HG02970 (cell line): ENCODE data around the gene HIVEP2.
A peak's percentile ranks its signal among the peaks of the same experiment; 100 is the strongest.

Experiments used
- ATAC-seq: cut with Tn5 transposase; IDR thresholded peaks from one replicate; pipeline ENCODE4 v1.9.1; 2021; ENCODE audit warnings: mild to moderate bottlenecking, moderate library complexity, moderate number of reproducible peaks; ENCODE audit not compliant: unreplicated experiment, low FRiP score

HIVEP2 gene

DNA sequence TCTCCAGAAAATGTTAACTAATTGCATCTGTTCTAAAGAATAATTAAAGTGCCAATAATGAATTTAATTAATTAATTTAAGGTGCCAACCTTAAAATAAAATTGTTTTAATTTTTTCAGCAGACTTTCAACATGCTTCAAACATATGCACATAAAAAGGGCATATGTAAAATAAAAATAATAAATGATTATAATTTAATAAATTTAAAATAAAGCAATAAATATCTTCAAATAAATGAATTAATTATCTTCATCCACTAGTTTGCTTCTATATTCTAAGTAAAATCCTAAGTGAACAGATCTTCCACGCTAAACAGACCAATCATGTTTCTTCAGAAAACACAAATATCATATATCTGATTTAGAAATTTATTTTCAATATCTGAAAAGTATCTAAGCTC, 119.2 kb downstream of the HIVEP2 start:
- ATAC-seq = no peak

DNA sequence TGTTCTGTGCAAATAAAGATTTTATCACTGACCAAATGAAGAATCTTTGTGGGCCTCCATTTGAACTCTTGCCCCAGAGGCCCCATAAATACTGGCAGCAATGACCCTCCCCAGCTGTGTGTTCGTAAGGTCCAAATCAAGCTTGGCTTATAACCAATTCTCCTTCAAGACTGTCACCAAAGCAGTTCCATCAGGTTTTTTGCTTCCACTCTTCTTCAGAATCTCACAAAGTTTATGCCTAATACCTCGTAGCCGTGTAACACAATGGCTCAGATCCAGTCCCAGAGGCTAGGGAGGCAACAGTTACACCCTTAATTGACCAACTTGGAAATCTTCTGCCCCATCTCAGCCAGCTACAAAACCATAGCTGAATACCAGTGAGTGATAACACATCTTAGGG, 120.5 kb downstream of the HIVEP2 start:
- no peak for ATAC-seq

DNA sequence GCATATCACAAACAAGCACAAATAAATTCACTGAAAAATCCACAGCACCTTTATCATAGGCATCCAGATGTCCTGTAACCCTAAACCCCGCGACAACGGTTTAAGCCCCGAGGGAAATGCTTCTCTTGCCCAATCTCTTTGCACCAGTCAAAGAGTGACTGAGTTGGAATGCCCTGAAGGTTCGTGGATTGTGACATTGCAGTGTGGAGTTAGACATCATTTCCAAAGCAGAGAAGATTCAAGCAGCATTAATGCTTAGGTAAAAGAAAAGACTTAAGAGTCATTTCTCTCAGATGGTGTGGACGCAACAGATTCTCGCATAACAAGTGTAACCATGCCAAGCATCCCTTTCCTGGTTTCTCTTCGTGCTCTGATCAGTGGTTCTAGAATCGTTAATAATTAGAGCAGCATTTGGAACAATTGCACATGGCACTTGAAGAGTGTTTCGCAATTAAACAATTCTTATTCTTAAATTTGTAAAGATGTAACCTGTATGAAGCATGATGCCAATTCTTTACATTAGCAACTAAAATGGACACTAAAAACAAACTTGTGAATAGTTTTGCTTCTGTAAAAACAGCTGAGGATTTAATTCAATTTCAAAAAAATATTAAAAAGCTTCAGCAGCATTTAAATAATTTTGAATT, 121.6 kb downstream of the HIVEP2 start:
- no peak for ATAC-seq

DNA sequence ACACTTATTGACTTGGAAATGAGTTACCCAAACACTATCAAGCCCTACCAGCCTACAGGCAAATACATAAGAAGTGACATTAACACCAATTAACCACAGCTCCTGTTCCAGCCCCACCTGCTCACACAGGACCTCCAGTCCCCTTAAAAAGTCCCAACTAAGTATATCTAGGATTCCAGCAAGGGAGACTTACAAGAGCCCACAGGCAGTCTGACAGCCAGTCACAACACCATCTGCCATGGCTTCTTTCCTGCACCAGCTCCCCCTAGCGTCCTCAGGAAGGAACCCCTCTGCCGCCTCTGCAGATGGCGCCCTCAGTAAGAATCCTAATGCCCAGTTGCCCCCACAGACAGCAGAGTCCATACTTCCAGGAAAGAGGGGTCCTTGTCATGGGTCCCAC, 122.1 kb downstream of the HIVEP2 start:
- ATAC-seq = no peak

DNA sequence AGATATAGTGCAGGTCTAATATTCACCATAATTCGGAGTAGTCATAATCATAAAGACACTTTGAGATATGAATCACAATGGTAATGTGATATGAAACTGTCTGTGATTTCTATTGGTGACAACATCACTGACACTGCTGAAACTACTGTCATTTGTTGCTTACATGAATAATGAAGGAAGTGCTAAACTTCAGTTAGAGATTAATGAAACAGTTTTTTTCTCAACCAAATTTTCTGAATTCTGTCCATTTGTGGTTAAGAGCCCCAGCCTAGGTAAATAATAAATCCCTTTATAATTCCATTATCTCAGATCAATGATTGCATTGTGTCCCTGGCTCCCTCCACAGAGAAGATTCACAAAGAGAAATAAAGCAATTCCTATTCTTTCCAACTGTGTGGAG, 122.6 kb downstream of the HIVEP2 start:
- peak; percentile 63 for ATAC-seq

- ATAC-seq = no peak
These were observed 123.1 kb downstream of the HIVEP2 start for GRCh38 chr6:142821860-142822259.

GRCh38 chr6:142821164-142821716, 123.7 kb downstream of the HIVEP2 start:
- ATAC-seq = no peak

DNA sequence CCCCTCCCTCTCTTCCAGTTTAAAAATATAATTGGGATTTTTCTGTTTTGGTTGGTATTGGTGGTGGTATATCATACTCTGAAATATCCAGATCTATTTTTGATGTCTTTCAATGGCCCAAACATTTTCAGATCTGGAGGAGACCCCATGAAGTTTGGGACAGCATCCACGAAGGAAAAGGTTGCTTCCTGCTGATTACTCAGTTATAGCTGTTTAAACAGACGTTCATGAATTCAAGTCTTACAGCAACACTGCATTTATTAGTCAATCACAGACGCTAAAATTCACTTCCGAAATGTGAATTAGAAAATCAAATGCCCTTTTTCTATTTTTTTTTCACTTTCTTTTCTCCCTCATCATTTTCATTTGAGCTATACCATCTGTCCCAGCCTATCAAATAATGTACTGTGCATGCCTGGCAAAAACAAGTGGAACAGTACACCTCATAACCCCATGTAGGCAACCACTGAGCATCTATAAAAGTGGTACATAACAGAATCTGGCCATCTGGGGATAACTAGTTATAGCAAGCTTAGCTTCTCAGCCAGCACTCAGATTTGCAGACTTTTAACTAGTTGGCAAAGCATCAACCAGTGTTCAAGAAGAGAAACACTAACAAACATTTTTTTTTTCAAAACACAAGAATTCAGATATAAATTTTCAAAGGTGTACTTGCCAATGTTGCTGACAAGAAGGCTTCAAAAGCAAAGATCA, 124.5 kb downstream of the HIVEP2 start:
- ATAC-seq = no peak

GRCh38 chr6:142819603-142820337, 125.2 kb downstream of the HIVEP2 start:
- peak; percentile 60 for ATAC-seq

DNA sequence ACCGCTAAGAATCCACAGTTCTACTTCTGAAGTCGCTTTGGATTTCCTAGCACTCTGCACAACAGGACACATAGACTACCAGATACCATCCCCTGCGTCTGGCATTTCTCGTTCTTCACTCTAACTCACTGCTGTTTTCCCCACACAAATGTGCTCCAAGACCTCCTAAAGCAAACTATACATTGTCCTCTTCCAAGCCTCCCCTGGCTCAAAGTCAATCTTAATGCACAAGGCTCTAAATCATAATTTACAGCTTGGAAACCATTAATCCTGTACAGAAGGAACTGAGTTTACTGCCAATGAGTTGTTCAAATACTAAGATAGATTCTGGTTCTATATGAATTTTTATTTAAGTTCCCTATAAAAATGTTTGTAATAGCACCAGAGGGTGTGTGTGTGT, 128.5 kb downstream of the HIVEP2 start:
- ATAC-seq = no peak

GRCh38 chr6:142816031-142816430, 128.9 kb downstream of the HIVEP2 start:
- ATAC-seq = no peak

DNA sequence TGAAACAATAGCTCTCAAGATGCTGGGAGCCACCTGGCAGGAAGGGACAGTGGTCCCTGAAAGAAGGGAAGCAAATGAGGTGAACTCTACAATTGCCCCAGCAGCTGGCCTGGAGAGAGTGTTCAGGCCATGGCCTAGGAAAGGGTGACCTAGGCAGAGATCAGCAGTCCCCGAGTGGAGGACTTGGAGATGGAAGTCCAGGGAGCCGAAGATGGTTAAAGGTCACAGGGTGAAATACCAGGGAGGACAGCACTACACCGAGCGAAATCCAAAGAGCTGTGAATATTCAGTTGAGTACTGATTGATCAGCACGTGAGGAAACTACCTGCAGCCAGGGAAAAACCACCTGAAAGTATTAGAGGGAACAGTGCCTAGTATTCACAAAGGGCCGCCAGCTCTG, 133.1 kb downstream of the HIVEP2 start:
- ATAC-seq = no peak

GRCh38 chr6:142810952-142811514, 133.9 kb downstream of the HIVEP2 start:
- no peak for ATAC-seq

- no peak for ATAC-seq
These were observed 135.0 kb downstream of the HIVEP2 start for GRCh38 chr6:142809947-142810346.

GRCh38 chr6:142808405-142809061, 136.4 kb downstream of the HIVEP2 start:
- ATAC-seq = no peak

DNA sequence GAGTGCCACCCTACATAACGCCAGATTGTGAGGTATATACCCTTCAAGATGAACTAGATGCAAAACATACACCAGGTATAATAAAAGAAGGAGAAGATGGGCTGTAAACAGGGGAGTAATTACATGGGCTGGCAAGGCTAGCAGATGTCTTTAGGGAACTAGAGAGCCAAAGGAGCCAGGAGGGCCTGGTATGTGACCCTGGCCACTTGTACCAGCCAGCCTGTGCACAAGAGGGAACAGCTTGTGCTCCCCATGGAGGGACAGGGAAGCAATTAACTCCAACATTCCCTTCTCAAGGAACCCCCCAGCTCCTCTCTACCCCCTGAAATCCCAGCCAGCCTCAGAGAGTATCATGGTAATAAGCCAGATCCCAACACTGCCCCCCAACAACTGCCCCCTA, 139.9 kb downstream of the HIVEP2 start:
- no peak for ATAC-seq

DNA sequence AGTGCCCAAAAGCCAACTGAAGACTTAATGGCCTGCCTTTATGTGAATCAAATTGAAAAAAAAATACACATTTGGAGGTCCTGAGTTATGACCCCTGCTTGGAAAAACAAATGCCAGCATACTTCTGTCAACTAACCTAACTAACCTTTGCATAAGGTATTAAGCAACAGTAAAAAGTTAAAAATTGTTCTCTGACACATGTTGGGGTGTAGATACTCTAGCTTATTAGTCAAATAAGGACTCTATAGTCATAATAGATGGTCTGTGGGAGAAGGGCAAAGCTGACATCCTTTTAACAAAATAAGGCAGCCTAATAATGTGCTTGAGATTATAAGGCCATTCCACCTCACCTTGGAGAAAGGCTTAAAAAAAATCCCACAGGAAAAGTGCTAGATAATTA, 140.5 kb downstream of the HIVEP2 start:
- no peak for ATAC-seq

GRCh38 chr6:142803495-142804058, 141.4 kb downstream of the HIVEP2 start:
- ATAC-seq = no peak

- no peak for ATAC-seq
These were observed 141.9 kb downstream of the HIVEP2 start for GRCh38 chr6:142803032-142803431.

DNA sequence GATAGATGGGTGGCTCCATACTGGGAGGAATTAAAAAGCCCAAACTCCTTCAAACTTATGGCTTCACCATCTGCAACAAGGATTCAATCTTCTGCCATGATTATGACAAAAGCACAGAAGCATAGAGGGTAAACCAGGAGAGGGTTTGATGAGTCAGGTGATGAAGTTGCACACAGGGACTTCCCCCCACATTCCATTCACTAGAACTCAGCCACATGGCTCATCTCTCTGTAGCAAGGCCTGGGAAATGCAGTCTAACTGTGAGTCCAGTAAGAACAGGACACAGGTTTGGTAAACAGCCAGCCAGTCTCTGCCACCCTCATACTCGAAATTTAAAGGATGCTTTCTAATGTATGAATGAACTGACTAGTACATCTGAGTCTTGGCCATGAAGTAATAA, 142.9 kb downstream of the HIVEP2 start:
- ATAC-seq = no peak
